ENCODE data around the gene CEP120.
"Not testable (repeated sequence)": the region's sequence is repeated elsewhere in the genome, so short reads cannot be mapped to it uniquely, and the experiment has no call there.

CEP120 gene

GRCh38 chr5:123434796-123435195 is 11.6 kb upstream of the CEP120 start:
- no peak for DNase-seq (ENCODE audit: extremely low read depth, insufficient read length)
- no peak for TF ChIP-seq CTCF (IDR thresholded peaks at IDR 0.05; ENCODE audit: insufficient read depth, low read length, poor library complexity, severe bottlenecking)

GRCh38 chr5:123433596-123433995 is 10.4 kb upstream of the CEP120 start:
- no peak for DNase-seq (ENCODE audit: extremely low read depth, insufficient read length)
- no peaks in the 10 kb centered on the region for H3K27me3 ChIP-seq (replicated peaks; ENCODE audit: control insufficient read depth, insufficient read depth, low read length)
- TF ChIP-seq CTCF (IDR thresholded peaks at IDR 0.05; ENCODE audit: insufficient read depth, low read length, poor library complexity, severe bottlenecking), result no peak
- no peaks in the 10 kb centered on the region for H3K36me3 ChIP-seq (ENCODE audit: control insufficient read depth, insufficient read depth, low read length)
- H3K4me3 ChIP-seq (replicated peaks; ENCODE audit: low read depth, low read length), result no peak overlapping the region

More at GRCh38 chr5:123434796-123435195, 11.6 kb upstream of the CEP120 start:
- H3K27me3 ChIP-seq (replicated peaks; ENCODE audit: control insufficient read depth, insufficient read depth, low read length), result no peaks in the 10 kb centered on the region
- no peak overlapping the region for H3K4me3 ChIP-seq (replicated peaks; ENCODE audit: low read depth, low read length)
- H3K36me3 ChIP-seq (ENCODE audit: control insufficient read depth, insufficient read depth, low read length), result no peaks in the 10 kb centered on the region

- H3K4me3 ChIP-seq (replicated peaks; ENCODE audit: low read depth, low read length); H3K36me3 ChIP-seq (ENCODE audit: control insufficient read depth, insufficient read depth, low read length); H3K27me3 ChIP-seq (replicated peaks; ENCODE audit: control insufficient read depth, insufficient read depth, low read length); DNase-seq (ENCODE audit: extremely low read depth, insufficient read length): not testable (repeated sequence)
Measured at GRCh38 chr5:123430441-123430840, 7.2 kb upstream of the CEP120 start.

GRCh38 chr5:123429993-123430392 is 6.8 kb upstream of the CEP120 start:
- Histone ChIP-seq H3K4me3 (replicated peaks; ENCODE audit: low read depth, low read length) (no peak overlapping the region), H3K27me3 (replicated peaks; ENCODE audit: control insufficient read depth, insufficient read depth, low read length) (no peaks in the 10 kb centered on the region), H3K36me3 (ENCODE audit: control insufficient read depth, insufficient read depth, low read length) (no peaks in the 10 kb centered on the region)
- DNase-seq (ENCODE audit: extremely low read depth, insufficient read length), result no peak
- no peak for TF ChIP-seq CTCF (IDR thresholded peaks at IDR 0.05; ENCODE audit: insufficient read depth, low read length, poor library complexity, severe bottlenecking)

- H3K36me3 ChIP-seq (ENCODE audit: control insufficient read depth, insufficient read depth, low read length), result no peaks in the 10 kb centered on the region
- DNase-seq (ENCODE audit: extremely low read depth, insufficient read length), result no peak
- no peaks in the 10 kb centered on the region for H3K27me3 ChIP-seq (replicated peaks; ENCODE audit: control insufficient read depth, insufficient read depth, low read length)
- H3K4me3 ChIP-seq (replicated peaks; ENCODE audit: low read depth, low read length), result no peak overlapping the region
- no peak for TF ChIP-seq CTCF (IDR thresholded peaks at IDR 0.05; ENCODE audit: insufficient read depth, low read length, poor library complexity, severe bottlenecking)
Measured at GRCh38 chr5:123429221-123429954, 6.2 kb upstream of the CEP120 start.

- no peak for TF ChIP-seq CTCF (IDR thresholded peaks at IDR 0.05; ENCODE audit: insufficient read depth, low read length, poor library complexity, severe bottlenecking)
- DNase-seq (ENCODE audit: extremely low read depth, insufficient read length), result no peak
- no peaks in the 10 kb centered on the region for H3K36me3 ChIP-seq (ENCODE audit: control insufficient read depth, insufficient read depth, low read length)
- no peak overlapping the region for H3K4me3 ChIP-seq (replicated peaks; ENCODE audit: low read depth, low read length)
- no peaks in the 10 kb centered on the region for H3K27me3 ChIP-seq (replicated peaks; ENCODE audit: control insufficient read depth, insufficient read depth, low read length)
Measured at GRCh38 chr5:123428521-123429220, 5.5 kb upstream of the CEP120 start.
